CD4-positive, alpha-beta T cell (primary cell): ENCODE measurements around the gene CBFA2T3. TPM values are rescaled to one million over a fixed set of nuclear protein-coding genes. Genes with fewer than 3 reads are reported as not detected.

ENCODE experiments used
- ATAC-seq: fragments of 200-7000 bp; cut with Tn5 transposase; one replicate; pipeline ENCODE4 v1.10.0; 2022; ENCODE audit warnings: mild to moderate bottlenecking; ENCODE audit not compliant: poor library complexity
- CTCF ChIA-PET: fragments of 350-600 bp; sonication (Branson Sonifier 250); formaldehyde crosslinking; loops from one replicate; lab custom pipeline; 2021; ENCODE audit warnings: antibody characterized with exemption, inconsistent platforms; lab: Charles Lee
- POLR2A ChIA-PET: fragments of 350-600 bp; sonication (Branson Sonifier 250); formaldehyde crosslinking; loops from one replicate; lab custom pipeline; 2021; ENCODE audit warnings: antibody characterized with exemption, inconsistent platforms; lab: Charles Lee
- DNase-seq, 14 experiments: peaks; one replicate each; pipeline ENCODE4 v3.0.0-alpha.2; 2013 to 2020; ENCODE audit warnings: mixed read lengths in 2 of 14
- H3K27ac ChIP-seq, 2 donors: one replicate each; pipeline versions ENCODE4 v1.5.1 to v1.7.0; 2013; ENCODE audit warnings: low read length in 2 of 2, low read depth in 1 of 2, mild to moderate bottlenecking in 1 of 2
- H3K27me3 ChIP-seq, 2 experiments: 1 replicate in 1 of 2; 2 replicates in 1 of 2; pipeline versions ENCODE4 v1.6.1 to v1.7.0; 2013; ENCODE audit warnings: low read length in 2 of 2, control low read depth in 1 of 2, mild to moderate bottlenecking in 1 of 2, moderate library complexity in 1 of 2; ENCODE audit not compliant: insufficient read depth in 2 of 2, control insufficient read depth in 1 of 2
- H3K36me3 ChIP-seq: one replicate; pipeline ENCODE4 v1.6.1; 2013; ENCODE audit warnings: low read length, control low read depth; ENCODE audit not compliant: insufficient read depth
- H3K4me1 ChIP-seq: one replicate; pipeline ENCODE4 v1.6.1; 2013; ENCODE audit warnings: low read length, control low read depth; ENCODE audit not compliant: insufficient read depth
- H3K4me3 ChIP-seq: one replicate; pipeline ENCODE4 v1.5.1; 2013; ENCODE audit warnings: mild to moderate bottlenecking, low read length, moderate library complexity
- H3K9me3 ChIP-seq, 2 experiments: 1 replicate in 1 of 2; 2 replicates in 1 of 2; pipeline versions ENCODE4 v1.6.1 to v1.7.0; 2013; ENCODE audit warnings: low read length in 2 of 2, mild to moderate bottlenecking in 2 of 2, control low read depth in 1 of 2, moderate library complexity in 1 of 2; ENCODE audit not compliant: control insufficient read depth in 1 of 2, insufficient read depth in 1 of 2
- H3K27ac Mint-ChIP-seq: one replicate; pipeline ENCODE4 v1.8.0; 2020; ENCODE audit warnings: mixed read lengths
- H3K27me3 Mint-ChIP-seq: one replicate; pipeline ENCODE4 v1.8.0; 2021; ENCODE audit warnings: mixed read lengths
- H3K36me3 Mint-ChIP-seq: one replicate; pipeline ENCODE4 v1.8.0; 2021; ENCODE audit warnings: low read depth, mixed read lengths
- H3K4me1 Mint-ChIP-seq: one replicate; pipeline ENCODE4 v1.8.0; 2021; ENCODE audit warnings: low read depth, mixed read lengths
- H3K4me3 Mint-ChIP-seq: one replicate; pipeline ENCODE4 v1.8.0; 2020; ENCODE audit warnings: mild to moderate bottlenecking, mixed read lengths
- H3K9me3 Mint-ChIP-seq: one replicate; pipeline ENCODE4 v1.8.0; 2020; ENCODE audit warnings: mixed read lengths
- CTCF ChIP-seq: fragments of 200-600 bp; IDR thresholded peaks from one replicate; pipeline ENCODE4 v1.8.0; 2022; ENCODE audit warnings: antibody characterized with exemption, mild to moderate bottlenecking
- intact Hi-C, 2 experiments: fragments of 100-400 bp; cut with DNase I in 1 of 2; cut with micrococcal nuclease in 1 of 2; formaldehyde crosslinking; loops; one replicate each; pipeline versions ENCODE4 v1.15.1 to v1.9.0; 2023 to 2025; cut with DNase I, micrococcal nuclease
- total RNA-seq, 174 experiments: library from RNA in 2 of 174; stranded (reverse) in 2 of 174; gene quantifications; one replicate each; pipeline ENCODE4 v1.2.3 and lab custom pipeline; 2021 to 2026

Gene CBFA2T3
- total RNA-seq, 2 experiments from 2014 or later: 0.80 to 1.6 TPM

- no peak for DNase-seq
- Histone ChIP-seq H3K27me3 (no peaks in the 10 kb centered on the region), H3K4me1 (peaks cover 9% of the 10 kb centered on the region), H3K4me3 (no peak overlapping the region), H3K27ac (no peak overlapping the region), H3K9me3 (peaks cover 0 to 9% of the 10 kb centered on the region in 2 experiments), H3K36me3 (no peaks in the 10 kb centered on the region)
- no peak for TF ChIP-seq CTCF
- Mint-ChIP-seq H3K36me3 (no peaks in the 10 kb centered on the region), H3K4me1 (no peaks in the 10 kb centered on the region), H3K4me3 (no peak overlapping the region), H3K27me3 (no peaks in the 10 kb centered on the region), H3K9me3 (no peaks in the 10 kb centered on the region), H3K27ac (no peak overlapping the region)
- ATAC-seq: no peak
- intact Hi-C loops: no loop called here
- CTCF ChIA-PET: no interaction called here
- POLR2A ChIA-PET: no interaction called here
These were observed 93.1 kb downstream of the CBFA2T3 start for GRCh38 chr16:88883946-88884345.

GRCh38 chr16:88883117-88883895 lies 93.7 kb downstream of the CBFA2T3 start:
- H3K4me1 ChIP-seq: peaks cover 9% of the 10 kb centered on the region
- no peaks in the 10 kb centered on the region for H3K4me1 Mint-ChIP-seq
- H3K9me3 ChIP-seq: peaks cover 0 to 9% of the 10 kb centered on the region in 2 experiments
- no peaks in the 10 kb centered on the region for H3K9me3 Mint-ChIP-seq
- no peaks in the 10 kb centered on the region for H3K27me3 ChIP-seq
- H3K36me3 ChIP-seq: no peaks in the 10 kb centered on the region
- no peak overlapping the region for H3K27ac ChIP-seq
- no peak for TF ChIP-seq CTCF
- no peak overlapping the region for H3K27ac Mint-ChIP-seq
- no peak overlapping the region for H3K4me3 ChIP-seq
- no peaks in the 10 kb centered on the region for H3K36me3 Mint-ChIP-seq
- ChIA-PET POLR2A (no interaction called here), CTCF (no interaction called here)
- H3K4me3 Mint-ChIP-seq: no peak overlapping the region
- DNase-seq (no peak), ATAC-seq (no peak)
- no peaks in the 10 kb centered on the region for H3K27me3 Mint-ChIP-seq
- intact Hi-C loops: no loop called here

GRCh38 chr16:88882358-88883030 lies 94.5 kb downstream of the CBFA2T3 start:
- Mint-ChIP-seq H3K4me3 (no peak overlapping the region), H3K4me1 (no peaks in the 10 kb centered on the region), H3K27me3 (no peaks in the 10 kb centered on the region), H3K9me3 (no peaks in the 10 kb centered on the region), H3K27ac (no peak overlapping the region), H3K36me3 (no peaks in the 10 kb centered on the region)
- DNase-seq: peak in 4 of 14 experiments; percentile 8 to 48 (median 16)
- Histone ChIP-seq H3K4me1 (peaks cover 9% of the 10 kb centered on the region), H3K9me3 (peaks cover 0 to 9% of the 10 kb centered on the region in 2 experiments), H3K4me3 (no peak overlapping the region), H3K27ac (no peak overlapping the region), H3K27me3 (no peaks in the 10 kb centered on the region), H3K36me3 (no peaks in the 10 kb centered on the region)
- TF ChIP-seq CTCF: no peak
- peak; percentile 52 for ATAC-seq
- intact Hi-C loops: no loop called here
- CTCF ChIA-PET: no interaction called here
- POLR2A ChIA-PET: no interaction called here
